NCI-H1092 treated with DMSO at 0.1 percent for 48 hours (cell line): ENCODE results near the gene RANGAP1.
"Not testable (repeated sequence)": the region's sequence is repeated elsewhere in the genome, so short reads cannot be mapped to it uniquely, and the experiment has no call there.

Experiments used
- DNase-seq: peaks from one replicate; lab custom pipeline; 2025; lab: John Stamatoyannopoulos, UW

Gene RANGAP1

GRCh38 chr22:41301085-41302020, 15.4 kb upstream of the RANGAP1 start, which contains the start of gene ZC3H7B:
Gene ZC3H7B (plus strand): TSS chr22:41301525. CDS start chr22:41320661, 19,136 bp downstream.
- peak; percentile 88 for DNase-seq

GRCh38 chr22:41300661-41301060, 14.7 kb upstream of the RANGAP1 start:
- DNase-seq, result no peak

- DNase-seq, result no peak
These were observed 11.1 kb upstream of the RANGAP1 start for GRCh38 chr22:41296826-41297667.

DNA sequence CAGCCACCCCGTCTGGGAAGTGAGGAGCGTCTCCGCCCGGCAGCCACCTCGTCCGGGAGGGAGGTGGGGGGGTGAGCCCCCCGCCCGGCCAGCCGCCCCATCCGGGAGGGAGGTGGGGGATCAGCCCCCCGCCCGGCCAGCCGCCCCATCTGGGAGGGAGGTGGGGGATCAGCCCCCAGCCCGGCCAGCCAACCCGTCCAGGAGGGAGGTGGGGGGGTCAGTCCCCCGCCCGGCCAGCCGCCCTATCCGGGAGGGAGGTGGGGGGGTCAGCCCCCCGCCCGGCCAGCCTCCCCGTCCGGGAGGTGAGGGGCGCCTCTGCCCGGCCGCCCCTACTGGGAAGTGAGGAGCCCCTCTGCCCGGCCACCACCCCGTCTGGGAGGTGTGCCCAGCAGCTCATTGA, 8.8 kb upstream of the RANGAP1 start:
- DNase-seq, result not testable (repeated sequence)

DNA sequence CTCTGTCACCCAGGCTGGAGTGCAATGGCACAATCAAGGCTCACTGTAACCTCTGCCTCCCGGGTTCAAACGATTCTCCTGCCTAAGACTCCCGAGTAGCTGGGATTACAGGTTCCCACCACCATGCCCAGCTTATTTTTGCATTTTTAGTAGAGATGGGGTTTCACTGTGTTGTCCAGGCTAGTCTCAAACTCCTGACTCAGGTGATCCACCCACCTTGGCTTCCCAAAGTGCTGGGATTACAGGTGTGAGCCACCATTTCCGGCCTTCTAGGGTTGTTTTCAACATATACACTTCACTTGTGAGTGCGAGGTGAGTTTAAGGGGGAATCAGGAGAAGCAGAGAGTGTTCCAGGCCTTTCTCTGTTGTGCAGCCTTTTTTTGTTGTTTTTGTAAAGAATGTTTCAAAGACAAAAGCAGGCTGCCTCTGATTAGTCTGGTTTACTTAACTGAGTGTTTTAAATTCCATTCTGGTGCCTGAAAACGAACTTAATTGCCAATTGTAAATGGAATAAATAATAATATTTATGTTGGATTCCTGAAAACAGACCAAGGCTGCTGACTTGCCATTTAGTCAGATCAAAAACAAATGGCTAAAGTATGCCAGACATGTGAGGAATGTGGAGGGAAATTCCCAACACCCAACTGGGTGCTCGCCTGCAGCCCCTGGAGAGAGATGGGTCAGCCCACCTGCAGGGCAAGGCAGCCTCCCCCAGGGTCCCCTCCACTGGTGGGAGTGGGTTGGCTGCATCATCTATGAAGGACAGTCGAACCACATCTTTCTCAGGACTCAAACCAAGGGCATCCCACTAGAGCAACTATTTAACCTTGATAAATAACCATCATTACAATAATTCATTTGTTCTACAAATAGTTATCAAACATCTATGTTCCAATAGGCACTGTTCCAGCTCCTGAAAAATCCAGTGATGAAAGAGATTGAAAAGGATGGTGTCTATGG, 4.6 kb upstream of the RANGAP1 start:
- no peak for DNase-seq

GRCh38 chr22:41289671-41290070, 3.7 kb upstream of the RANGAP1 start:
- no peak for DNase-seq

GRCh38 chr22:41288245-41288946, 2.4 kb upstream of the RANGAP1 start:
- DNase-seq, result no peak

GRCh38 chr22:41286639-41287091, 678 bp upstream of the RANGAP1 start:
- DNase-seq, result no peak

GRCh38 chr22:41285441-41285819, 557 bp downstream of the RANGAP1 start:
- peak; percentile 49 for DNase-seq

- DNase-seq, result no peak
These were observed 1.5 kb downstream of the RANGAP1 start for GRCh38 chr22:41284465-41284864.

DNA sequence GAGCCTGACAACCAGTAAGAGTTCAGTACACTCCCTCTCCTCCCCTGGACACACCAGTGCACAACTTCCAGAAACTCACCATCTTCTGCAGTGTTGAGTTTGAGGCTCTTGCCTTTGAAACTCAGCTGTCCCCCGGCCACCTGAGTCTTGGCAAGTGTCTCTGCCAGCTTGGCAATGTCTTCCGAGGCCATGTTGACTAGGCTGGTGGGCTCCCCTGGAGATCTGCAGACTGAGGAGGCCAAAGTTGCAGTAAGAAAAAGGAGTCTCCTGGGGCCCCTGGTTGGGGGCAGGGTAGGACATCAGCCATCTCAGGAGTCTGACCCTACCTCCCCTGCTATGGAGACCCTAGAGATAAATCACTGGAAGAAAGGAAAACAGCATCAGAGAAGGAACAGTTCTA, 5.1 kb downstream of the RANGAP1 start:
- no peak for DNase-seq

GRCh38 chr22:41280065-41280464, 5.9 kb downstream of the RANGAP1 start:
- no peak for DNase-seq

GRCh38 chr22:41274856-41275255, 11.1 kb downstream of the RANGAP1 start:
- DNase-seq, result no peak

GRCh38 chr22:41273128-41273527, 12.9 kb downstream of the RANGAP1 start:
- no peak for DNase-seq

DNA sequence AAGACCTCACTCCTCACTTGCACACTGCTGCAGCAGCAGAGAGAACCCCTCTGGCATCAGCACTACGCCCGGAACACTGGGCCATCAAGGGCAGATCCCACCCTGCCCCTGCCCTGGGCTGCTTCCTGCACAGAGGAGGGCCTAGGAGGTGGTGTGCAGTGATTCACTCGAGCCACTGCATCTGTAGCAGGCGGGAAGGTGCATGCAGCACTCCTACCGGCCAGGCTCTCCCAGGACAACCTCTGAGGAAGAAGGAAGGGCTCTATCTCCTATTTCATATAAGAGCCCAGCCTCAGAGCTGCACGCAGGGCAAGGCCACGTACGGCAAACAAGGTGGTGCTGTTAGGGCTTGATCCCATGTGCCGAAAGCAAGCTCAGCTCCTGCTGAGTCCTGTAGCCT, 14.2 kb downstream of the RANGAP1 start:
- DNase-seq, result no peak

- no peak for DNase-seq
These were observed 18.0 kb downstream of the RANGAP1 start for GRCh38 chr22:41267958-41268357.

DNA sequence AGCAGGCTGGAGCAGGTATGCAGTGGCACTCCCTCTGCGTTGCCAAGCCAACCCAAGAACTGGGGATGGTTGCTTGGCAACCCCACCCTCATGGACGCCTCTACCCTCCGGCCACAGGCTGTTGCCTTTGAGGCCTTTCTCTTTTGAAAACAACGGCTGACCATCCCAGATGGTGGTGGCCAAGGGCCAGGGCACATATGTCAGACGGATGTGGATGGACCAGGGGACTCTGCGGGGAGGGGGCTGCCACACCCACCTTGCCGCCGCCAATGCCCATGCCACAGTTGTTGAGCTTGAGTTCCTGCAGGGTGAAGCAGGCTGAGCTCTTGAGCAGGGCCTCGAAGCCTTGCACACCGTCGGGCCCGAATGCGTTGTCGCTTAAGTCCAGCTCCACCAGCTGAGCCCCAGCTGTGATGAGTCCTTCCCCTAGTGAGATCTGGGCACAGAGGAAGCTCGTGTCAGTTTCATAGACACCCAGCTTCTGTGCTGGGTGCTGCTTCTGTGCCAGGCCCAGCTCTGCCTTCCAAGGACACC, 21.5 kb downstream of the RANGAP1 start:
- no peak for DNase-seq

GRCh38 chr22:41263704-41264103, 22.3 kb downstream of the RANGAP1 start:
- DNase-seq, result no peak

DNA sequence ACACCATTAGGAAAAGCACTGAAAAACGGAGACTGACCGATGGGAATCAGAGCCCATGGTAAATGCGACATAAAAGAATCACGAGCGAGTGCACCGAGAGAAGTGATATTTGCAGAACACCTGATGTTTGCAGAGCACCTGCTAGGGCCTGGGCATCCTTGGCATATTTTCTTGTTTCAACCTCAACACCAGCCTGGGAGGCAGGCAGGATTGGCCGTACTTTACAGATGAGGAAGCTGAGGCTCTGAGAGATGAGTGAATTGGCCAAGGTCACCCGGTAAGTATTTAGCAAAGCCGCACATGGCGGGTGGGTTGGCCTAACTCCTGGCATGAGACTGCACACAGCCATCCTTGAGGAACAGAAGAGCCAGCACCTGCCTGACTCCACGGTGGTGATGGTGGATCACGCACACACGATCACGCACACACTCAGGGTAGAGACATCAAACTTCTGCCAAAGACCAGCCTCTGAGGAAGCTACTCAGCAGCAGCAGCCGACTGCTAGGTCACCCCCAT, 23.7 kb downstream of the RANGAP1 start:
- DNase-seq, result no peak

DNA sequence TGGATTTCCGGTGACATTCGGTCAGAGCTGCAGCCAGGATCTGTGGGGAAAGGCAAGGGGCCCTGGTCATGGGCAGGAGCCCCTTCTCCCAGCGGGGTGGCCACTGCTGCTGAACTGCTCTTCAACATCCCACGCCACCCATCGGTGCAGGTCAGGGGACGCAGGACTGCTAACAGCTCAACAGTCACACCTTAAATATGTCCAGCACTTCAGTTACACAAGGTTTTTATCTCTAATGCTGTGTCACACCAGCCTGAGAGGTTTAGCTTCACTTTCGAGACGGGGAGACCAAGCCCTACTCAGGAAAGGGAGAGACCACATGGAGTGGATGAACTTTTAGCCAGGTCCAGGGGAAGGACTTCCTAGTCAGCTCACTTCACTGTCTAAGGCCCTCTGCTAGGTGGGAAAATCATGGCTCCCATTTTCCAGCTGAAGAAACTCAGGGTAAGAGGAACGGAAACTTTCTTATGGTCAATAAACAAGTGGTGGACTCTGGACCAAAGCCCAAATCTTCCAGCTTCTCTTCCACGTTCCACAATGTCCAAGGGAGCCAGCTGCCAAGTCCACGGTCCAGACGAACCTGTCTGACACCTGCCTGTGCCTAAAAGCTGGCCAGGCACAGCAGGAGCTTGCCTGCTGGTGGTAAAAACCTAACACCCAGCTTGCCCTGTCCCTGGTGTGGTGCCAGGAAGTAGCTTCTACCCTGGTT, 24.3 kb downstream of the RANGAP1 start:
- no peak for DNase-seq
